Ureter (tissue), 1 donor: ENCODE data around the gene EPHA5. TPM values are rescaled to one million over a fixed set of nuclear protein-coding genes. Genes with fewer than 3 reads are reported as not detected.

Experiments
- DNase-seq: peaks from one replicate; pipeline ENCODE4 v3.0.0-alpha.2; 2020; ENCODE audit warnings: low spot score
- total RNA-seq: library from RNA; stranded (reverse); gene quantifications from one replicate; pipeline ENCODE4 v1.2.4, GENCODE V29; 2023
- donor health status: DM: yes; HTN: yes; CAD: no.

Gene EPHA5
- total RNA-seq, 1 donor from 2014 or later = not detected

- DNase-seq = no peak
These were observed 45.6 kb downstream of the EPHA5 start for GRCh38 chr4:65624651-65625050.

- no peak for DNase-seq
These were observed 46.8 kb downstream of the EPHA5 start for GRCh38 chr4:65623506-65623905.

- no peak for DNase-seq
These were observed 52.9 kb downstream of the EPHA5 start for GRCh38 chr4:65617416-65617815.

GRCh38 chr4:65604515-65604914 lies 65.8 kb downstream of the EPHA5 start:
- no peak for DNase-seq

- no peak for DNase-seq
These were observed 69.6 kb downstream of the EPHA5 start for GRCh38 chr4:65600656-65601055.

GRCh38 chr4:65599340-65599739 lies 70.9 kb downstream of the EPHA5 start:
- no peak for DNase-seq

- DNase-seq = no peak
These were observed 72.6 kb downstream of the EPHA5 start for GRCh38 chr4:65597697-65598096.

GRCh38 chr4:65592089-65592488 lies 78.2 kb downstream of the EPHA5 start:
- no peak for DNase-seq

- no peak for DNase-seq
These were observed 80.4 kb downstream of the EPHA5 start for GRCh38 chr4:65589921-65590320.

- no peak for DNase-seq
These were observed 81.0 kb downstream of the EPHA5 start for GRCh38 chr4:65589331-65589730.

- DNase-seq = no peak
These were observed 89.7 kb downstream of the EPHA5 start for GRCh38 chr4:65580551-65580950.

GRCh38 chr4:65566473-65566872 lies 103.8 kb downstream of the EPHA5 start:
- DNase-seq = no peak

GRCh38 chr4:65561164-65561563 lies 109.1 kb downstream of the EPHA5 start:
- DNase-seq = no peak

GRCh38 chr4:65559270-65559669 lies 111.0 kb downstream of the EPHA5 start:
- no peak for DNase-seq

- no peak for DNase-seq
These were observed 118.2 kb downstream of the EPHA5 start for GRCh38 chr4:65552057-65552456.

- no peak for DNase-seq
These were observed 119.8 kb downstream of the EPHA5 start for GRCh38 chr4:65550500-65550899.

- DNase-seq = no peak
These were observed 123.3 kb downstream of the EPHA5 start for GRCh38 chr4:65546882-65547416.

GRCh38 chr4:65538571-65538970 lies 131.7 kb downstream of the EPHA5 start:
- DNase-seq = no peak

- no peak for DNase-seq
These were observed 135.2 kb downstream of the EPHA5 start for GRCh38 chr4:65535113-65535512.

- DNase-seq = no peak
These were observed 148.6 kb downstream of the EPHA5 start for GRCh38 chr4:65521666-65522065.

GRCh38 chr4:65515646-65516045 lies 154.6 kb downstream of the EPHA5 start:
- no peak for DNase-seq

GRCh38 chr4:65510976-65511375 lies 159.3 kb downstream of the EPHA5 start:
- DNase-seq = no peak

- no peak for DNase-seq
These were observed 162.1 kb downstream of the EPHA5 start for GRCh38 chr4:65508168-65508567.

GRCh38 chr4:65502131-65502701 lies 168.1 kb downstream of the EPHA5 start:
- no peak for DNase-seq
